ENCODE measurements around the gene SEPSECS. TPM values are rescaled to one million over a fixed set of nuclear protein-coding genes. Genes with fewer than 3 reads are reported as not detected.

SEPSECS gene
- total RNA-seq, 4 donors from 2014 or later: 6.6 to 19.2 (median 9.0) TPM

DNA sequence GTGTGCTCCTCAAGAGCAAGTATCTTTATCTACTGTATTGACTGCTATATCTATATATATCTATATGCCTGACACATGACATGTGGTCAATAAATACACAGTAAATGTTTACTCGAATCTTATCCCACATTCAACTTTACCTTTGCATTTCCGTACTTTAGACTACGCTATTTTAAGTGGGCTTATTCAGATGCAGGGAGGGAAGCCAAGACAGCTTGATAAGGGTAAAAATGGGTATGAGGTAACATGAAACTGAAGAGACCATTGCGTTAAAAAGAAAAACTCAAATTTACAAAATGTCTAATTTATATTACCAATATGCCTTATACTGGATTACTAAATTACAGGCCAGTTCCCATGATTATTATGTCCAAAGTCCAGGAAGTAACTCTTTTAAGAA, 17.8 kb downstream of the SEPSECS start:
- TF ChIP-seq POLR2A (IDR thresholded peaks at IDR 0.05): no peak
- TF ChIP-seq EP300 (IDR thresholded peaks at IDR 0.05): no peak
- TF ChIP-seq, protein P1, sequence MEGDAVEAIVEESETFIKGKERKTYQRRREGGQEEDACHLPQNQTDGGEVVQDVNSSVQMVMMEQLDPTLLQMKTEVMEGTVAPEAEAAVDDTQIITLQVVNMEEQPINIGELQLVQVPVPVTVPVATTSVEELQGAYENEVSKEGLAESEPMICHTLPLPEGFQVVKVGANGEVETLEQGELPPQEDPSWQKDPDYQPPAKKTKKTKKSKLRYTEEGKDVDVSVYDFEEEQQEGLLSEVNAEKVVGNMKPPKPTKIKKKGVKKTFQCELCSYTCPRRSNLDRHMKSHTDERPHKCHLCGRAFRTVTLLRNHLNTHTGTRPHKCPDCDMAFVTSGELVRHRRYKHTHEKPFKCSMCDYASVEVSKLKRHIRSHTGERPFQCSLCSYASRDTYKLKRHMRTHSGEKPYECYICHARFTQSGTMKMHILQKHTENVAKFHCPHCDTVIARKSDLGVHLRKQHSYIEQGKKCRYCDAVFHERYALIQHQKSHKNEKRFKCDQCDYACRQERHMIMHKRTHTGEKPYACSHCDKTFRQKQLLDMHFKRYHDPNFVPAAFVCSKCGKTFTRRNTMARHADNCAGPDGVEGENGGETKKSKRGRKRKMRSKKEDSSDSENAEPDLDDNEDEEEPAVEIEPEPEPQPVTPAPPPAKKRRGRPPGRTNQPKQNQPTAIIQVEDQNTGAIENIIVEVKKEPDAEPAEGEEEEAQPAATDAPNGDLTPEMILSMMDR (IDR thresholded peaks at IDR 0.05): no peak
- 96 to 97% methylated on average over 4 of the region's 4 CpGs for WGBS, 2 donors
- Histone ChIP-seq H3K9me3 (no peaks in the 10 kb centered on the region), H3K27ac (no peak overlapping the region), H3K27me3 (no peaks in the 10 kb centered on the region), H3K36me3 (peaks cover 0 to 67% (median 0%) of the 10 kb centered on the region in 3 donors), H3K4me3 (no peak overlapping the region), H3K4me1 (no peaks in the 10 kb centered on the region)
- DNase-seq (ENCODE audit: low spot score in 2 of 2): no peak

DNA sequence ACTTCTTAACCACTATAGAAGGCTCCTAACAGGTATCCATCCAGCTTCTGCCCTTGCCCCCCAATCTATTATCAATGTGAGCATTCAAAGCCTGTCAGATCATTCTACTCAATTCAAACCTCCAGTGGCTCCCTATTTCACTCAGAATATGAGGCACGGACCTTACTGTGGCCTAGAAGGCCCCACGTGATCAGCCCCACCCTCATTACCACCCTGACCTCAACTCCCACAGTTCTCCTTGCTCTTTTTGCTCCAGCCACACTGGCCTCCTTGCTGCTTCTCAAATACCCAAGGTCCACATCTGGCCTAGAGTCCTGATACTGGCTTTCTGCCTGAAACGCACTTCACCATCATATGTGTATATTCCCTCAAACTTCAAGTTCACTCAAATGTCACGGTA, 18.7 kb downstream of the SEPSECS start:
- Histone ChIP-seq H3K9me3 (peaks cover 0 to 5% (median 0%) of the 10 kb centered on the region in 4 donors), H3K4me3 (no peak overlapping the region), H3K27me3 (no peaks in the 10 kb centered on the region), H3K4me1 (no peaks in the 10 kb centered on the region), H3K36me3 (peaks cover 0 to 76% (median 0%) of the 10 kb centered on the region in 3 donors), H3K27ac (no peak overlapping the region)
- TF ChIP-seq, protein P1 (IDR thresholded peaks at IDR 0.05): no peak
- TF ChIP-seq EP300 (IDR thresholded peaks at IDR 0.05) (no peak), POLR2A (IDR thresholded peaks at IDR 0.05) (no peak)
- 91 to 93% methylated on average over 4 of the region's 4 CpGs for WGBS, 2 donors
- DNase-seq (ENCODE audit: low spot score in 2 of 2): no peak

DNA sequence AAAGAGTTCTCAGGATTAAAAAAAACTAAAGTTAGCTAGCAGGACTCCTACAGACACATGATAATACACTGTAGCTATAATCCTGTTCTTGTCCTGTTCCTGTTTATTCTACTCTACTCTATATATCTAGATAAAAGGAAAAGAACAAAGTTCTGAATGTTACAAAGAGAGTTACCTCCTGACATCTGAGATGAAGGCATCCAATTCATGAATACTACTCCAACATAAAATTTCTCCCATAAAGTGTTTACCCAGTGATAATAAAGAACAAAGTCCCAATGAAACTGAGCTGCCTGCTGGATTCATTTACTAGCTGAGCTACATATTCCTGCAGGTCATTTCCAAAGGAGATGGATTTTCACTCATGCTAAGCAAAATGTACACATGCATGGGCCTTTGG, 27.1 kb downstream of the SEPSECS start:
- no peak overlapping the region for H3K27ac ChIP-seq
- no peaks in the 10 kb centered on the region for H3K27me3 ChIP-seq
- peaks cover 0 to 12% (median 0%) of the 10 kb centered on the region in 4 donors for H3K9me3 ChIP-seq
- peaks cover 0 to 42% (median 0%) of the 10 kb centered on the region in 3 donors for H3K36me3 ChIP-seq
- no peak overlapping the region for H3K4me3 ChIP-seq
- no peak for DNase-seq (ENCODE audit: low spot score in 2 of 2)
- TF ChIP-seq, protein P1 (IDR thresholded peaks at IDR 0.05): no peak
- TF ChIP-seq EP300 (IDR thresholded peaks at IDR 0.05) (no peak), POLR2A (IDR thresholded peaks at IDR 0.05) (no peak)
- peaks cover 0 to 6% (median 0%) of the 10 kb centered on the region in 4 donors for H3K4me1 ChIP-seq

DNA sequence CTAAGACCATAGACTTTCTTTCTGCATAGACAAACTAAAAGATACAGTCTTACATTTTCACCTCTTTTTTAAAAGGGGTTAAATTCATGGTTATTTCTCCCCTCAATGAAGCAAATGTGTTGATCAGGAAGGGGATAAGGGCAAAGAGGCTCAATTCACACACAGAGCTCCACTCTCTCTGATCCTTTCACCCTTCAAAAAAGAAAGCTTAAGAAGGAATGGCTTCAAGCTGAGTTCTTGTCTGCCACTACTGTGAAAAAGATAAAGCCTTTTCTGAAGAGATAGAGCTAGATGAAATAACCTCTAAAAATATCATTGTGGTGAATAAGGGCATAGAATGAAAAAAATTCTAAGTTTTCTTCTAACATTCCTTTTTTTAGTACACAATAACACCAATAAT, 28.3 kb downstream of the SEPSECS start:
- Histone ChIP-seq H3K27me3 (no peaks in the 10 kb centered on the region), H3K36me3 (peaks cover 0 to 31% (median 0%) of the 10 kb centered on the region in 3 donors)
- no peak for DNase-seq (ENCODE audit: low spot score in 2 of 2)

DNA sequence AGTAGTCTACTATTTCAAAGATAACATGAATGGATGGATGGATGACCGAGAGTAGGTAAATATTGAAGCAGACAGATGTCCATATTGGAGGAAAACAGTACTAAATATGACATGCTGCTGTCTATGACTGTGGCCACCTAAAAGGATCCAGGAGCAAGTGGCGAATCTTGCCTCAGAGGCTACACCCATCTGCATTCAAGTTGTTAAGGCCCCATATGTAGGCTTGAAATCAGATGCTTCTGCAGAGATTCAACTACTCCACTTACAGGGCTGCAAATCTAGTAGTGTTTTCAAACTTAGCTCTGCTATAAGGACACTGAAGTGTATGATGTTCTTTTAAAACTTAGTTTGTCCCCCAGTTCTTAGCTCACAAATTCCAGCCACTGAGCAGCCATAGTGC, 28.9 kb downstream of the SEPSECS start:
- DNase-seq (ENCODE audit: low spot score in 2 of 2): no peak

More for the DNA sequence above, 28.3 kb downstream of the SEPSECS start:
- Histone ChIP-seq H3K4me1 (peaks cover 0 to 6% (median 0%) of the 10 kb centered on the region in 4 donors), H3K27ac (no peak overlapping the region), H3K4me3 (no peak overlapping the region), H3K9me3 (peaks cover 0 to 10% (median 0%) of the 10 kb centered on the region in 4 donors)
- TF ChIP-seq, protein P1 (IDR thresholded peaks at IDR 0.05): no peak
- TF ChIP-seq POLR2A (IDR thresholded peaks at IDR 0.05) (no peak), EP300 (IDR thresholded peaks at IDR 0.05) (no peak)

More for the DNA sequence above, 28.9 kb downstream of the SEPSECS start:
- TF ChIP-seq, protein P1 (IDR thresholded peaks at IDR 0.05): no peak
- TF ChIP-seq EP300 (IDR thresholded peaks at IDR 0.05): no peak
- TF ChIP-seq POLR2A (IDR thresholded peaks at IDR 0.05): no peak
- Histone ChIP-seq H3K27ac (no peak overlapping the region), H3K4me1 (peaks cover 0 to 6% (median 0%) of the 10 kb centered on the region in 4 donors), H3K9me3 (peaks cover 0 to 4% (median 0%) of the 10 kb centered on the region in 4 donors), H3K27me3 (no peaks in the 10 kb centered on the region), H3K36me3 (peaks cover 0 to 30% (median 0%) of the 10 kb centered on the region in 3 donors), H3K4me3 (no peak overlapping the region)
- WGBS, 2 donors: 94% methylated on average over 2 of the region's 2 CpGs

Data from tibial nerve (tissue), 4 donors.